GM19043 (cell line): ENCODE results near the gene MADD.

Source experiments
- ATAC-seq: cut with Tn5 transposase; IDR thresholded peaks from one replicate; pipeline ENCODE4 v1.9.1; 2021; ENCODE audit warnings: low read depth; ENCODE audit not compliant: unreplicated experiment

Gene MADD

DNA sequence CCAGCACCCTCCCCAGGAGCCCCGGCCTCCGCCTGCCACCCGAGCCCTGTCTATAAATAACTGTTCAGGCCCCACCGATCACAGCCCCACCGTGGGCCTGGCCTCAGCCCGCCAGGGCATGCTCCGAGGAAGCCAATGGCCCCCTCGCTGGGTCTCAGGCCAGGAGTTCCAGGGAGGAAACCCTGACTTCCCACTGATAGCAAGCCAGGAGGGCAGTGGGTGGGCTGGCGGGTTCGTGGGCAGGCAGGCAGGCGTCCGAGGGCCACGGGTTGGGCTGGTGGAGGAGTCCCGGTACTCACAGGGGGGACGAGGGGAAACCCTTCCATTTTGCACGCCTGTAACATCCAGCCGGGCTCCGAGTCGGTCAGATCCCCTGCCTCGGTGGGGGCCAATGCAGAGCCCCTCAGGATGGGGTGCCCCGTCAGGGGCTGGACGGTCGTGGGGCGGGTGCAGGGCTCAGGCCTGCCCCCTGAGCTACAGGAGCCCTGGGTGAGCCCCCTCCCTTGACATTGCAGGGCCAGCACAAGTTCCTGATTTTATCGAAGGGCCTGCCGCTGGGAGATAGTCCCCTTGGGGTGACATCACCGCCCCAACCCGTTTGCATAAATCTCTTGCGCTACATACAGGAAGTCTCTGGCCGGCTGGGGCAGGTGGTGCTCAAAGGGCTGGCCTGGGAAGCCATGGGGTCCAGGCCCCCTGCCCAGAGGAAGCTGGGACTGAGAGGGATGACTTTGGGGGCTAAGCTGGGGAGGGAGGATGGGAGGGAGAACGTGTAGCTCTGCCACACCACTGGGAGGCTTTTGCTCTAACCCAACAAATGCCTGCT, 108.3 kb downstream of the MADD start, which contains the start of gene SPI1:
Gene SPI1 (minus strand): TSS at position 538 of the 826 bp plus-strand sequence. CDS start 194 bp downstream, at position 344.
- peak; percentile 72 for ATAC-seq

DNA sequence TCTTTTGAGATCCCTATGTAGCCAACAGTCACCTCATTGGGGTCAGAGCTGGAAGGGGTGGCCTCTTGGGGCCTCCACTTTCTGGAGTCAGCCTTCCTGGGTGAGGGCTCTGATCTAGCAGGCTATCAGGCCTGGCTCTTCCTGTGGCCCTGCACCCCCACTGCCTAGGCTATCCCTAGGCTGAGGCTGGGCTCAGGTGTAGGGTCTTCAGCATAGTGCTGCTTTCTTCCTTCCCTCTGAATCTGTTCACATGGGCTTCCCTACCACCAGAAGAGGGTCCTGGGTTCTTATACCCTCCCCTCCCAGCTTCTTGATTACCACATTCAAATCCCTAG, 108.9 kb downstream of the MADD start:
- no peak for ATAC-seq

DNA sequence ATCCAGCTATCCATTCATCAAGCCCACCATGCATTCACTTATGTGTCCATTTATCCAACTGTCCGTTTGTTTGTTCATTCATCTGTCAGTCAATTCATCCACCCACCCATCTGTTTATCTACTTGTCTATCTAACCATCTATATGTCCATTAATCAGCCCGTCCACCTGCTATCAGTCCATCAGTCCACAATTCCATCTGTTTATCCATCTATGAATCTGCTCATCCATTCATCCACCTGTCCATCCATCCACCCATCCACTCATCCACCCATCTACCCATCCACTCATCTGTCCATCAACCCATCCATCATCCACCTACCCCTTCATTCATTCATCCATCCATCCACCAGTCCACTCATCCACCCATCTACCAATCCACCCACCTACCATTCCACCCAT, 109.4 kb downstream of the MADD start:
- ATAC-seq, result no peak
